Upper lobe of right lung (tissue), 1 donor: ENCODE results near the gene PNKD. TPM values are rescaled to one million over a fixed set of nuclear protein-coding genes. Genes with fewer than 3 reads are reported as not detected.

Experiments used
- ATAC-seq: fragments of 200-7000 bp; cut with Tn5 transposase; one replicate; pipeline ENCODE4 v1.9.1; 2020; ENCODE audit warnings: mild to moderate bottlenecking, moderate library complexity
- DNase-seq: peaks from one replicate; pipeline ENCODE4 v3.0.0-alpha.2; 2020
- H3K27ac ChIP-seq: fragments of 200-600 bp; one replicate; pipeline ENCODE4 v1.8.0; 2022
- H3K27me3 ChIP-seq: fragments of 200-600 bp; one replicate; pipeline ENCODE4 v1.8.0; 2022; ENCODE audit warnings: mild to moderate bottlenecking
- H3K36me3 ChIP-seq: fragments of 200-600 bp; one replicate; pipeline ENCODE4 v1.8.0; 2022
- H3K4me1 ChIP-seq: fragments of 200-600 bp; one replicate; pipeline ENCODE4 v1.8.0; 2022
- H3K4me3 ChIP-seq: fragments of 200-600 bp; one replicate; pipeline ENCODE4 v1.8.0; 2022; ENCODE audit warnings: mild to moderate bottlenecking
- H3K9me3 ChIP-seq: fragments of 200-600 bp; one replicate; pipeline ENCODE4 v1.8.0; 2022
- CTCF ChIP-seq: fragments of 200-600 bp; IDR thresholded peaks from one replicate; pipeline ENCODE4 v1.8.0; 2022; ENCODE audit warnings: antibody characterized with exemption
- intact Hi-C: fragments of 100-400 bp; cut with DNase I; formaldehyde crosslinking; loops from one replicate; pipeline ENCODE4 v1.11.0; 2022
- microRNA-seq: library from miRNA; unstranded; fragments of <30 nt; microRNA quantifications from one replicate; pipeline ENCODE4 v1.2.0, GENCODE V29; 2020; ENCODE audit warnings: borderline microRNAs expressed
- total RNA-seq: library from RNA; stranded (reverse); fragmentation: NEBNext Ultra II Directional; extraction: Animal tissue kit (Norgen Biotek cat#: 25700); gene quantifications from one replicate; pipeline ENCODE4 v1.2.1, GENCODE V29; 2021
- donor health status: DM: no; HTN: yes; CAD: no; lungs with severe emphysema.

The PNKD gene
- total RNA-seq, 1 donor from 2014 or later = 65.4 TPM

- Histone ChIP-seq H3K9me3 (no peaks in the 10 kb centered on the region), H3K36me3 (no peaks in the 10 kb centered on the region), H3K4me3 (peak overlapping the region; percentile 79), H3K27ac (peak overlapping the region; percentile 100), H3K4me1 (peaks cover 20% of the 10 kb centered on the region), H3K27me3 (no peaks in the 10 kb centered on the region)
- TF ChIP-seq CTCF = no peak
- ATAC-seq = no peak
- DNase-seq = peak; percentile 73
- intact Hi-C loops = loop anchor here (10.0 kb wide), 1 partner anchor 101 kb away; the partner anchor contains the start of gene TMBIM1
Measured at GRCh38 chr2:218395456-218395825, 125.1 kb downstream of the PNKD start.

GRCh38 chr2:218395826-218396687, 125.7 kb downstream of the PNKD start:
- TF ChIP-seq CTCF = peak; percentile 83
- DNase-seq = peak; percentile 97
- Histone ChIP-seq H3K9me3 (no peaks in the 10 kb centered on the region), H3K4me3 (peak overlapping the region; percentile 79), H3K27ac (peak overlapping the region; percentile 100), H3K36me3 (no peaks in the 10 kb centered on the region), H3K27me3 (no peaks in the 10 kb centered on the region), H3K4me1 (peaks cover 20% of the 10 kb centered on the region)
- intact Hi-C loops = loop anchor here (10.0 kb wide), 1 partner anchor 101 kb away; the partner anchor contains the start of gene TMBIM1
- peak; percentile 69 for ATAC-seq

Small RNA genes within 50 kb of the gene (microRNA-seq; reads per million reads assigned to microRNA genes)
- 3.1 reads per million, percentile 21 among the genes with 10 or more reads in this experiment for gene MIR6513
- gene MIR6810 = not detected

Other genes with a start within 250 kb of the PNKD start
- not detected for gene RUFY4, start 201.3 kb upstream of the PNKD start, total RNA-seq
- 9.0 TPM for gene CXCR2, start 144.5 kb upstream of the PNKD start, total RNA-seq
- 5.3 TPM for gene CXCR1, start 103.6 kb upstream of the PNKD start, total RNA-seq
- gene ARPC2, start 53.3 kb upstream of the PNKD start, total RNA-seq = 357 TPM
- gene GPBAR1, start 9.5 kb upstream of the PNKD start, total RNA-seq = 2.6 TPM
- 55.9 TPM for gene AAMP, start 382 bp upstream of the PNKD start, total RNA-seq
- gene TMBIM1, start 22.0 kb downstream of the PNKD start, total RNA-seq = 281 TPM
- gene CATIP, start 86.3 kb downstream of the PNKD start, total RNA-seq = 0.64 TPM
- 302 TPM for gene SLC11A1, start 111.8 kb downstream of the PNKD start, total RNA-seq
- 169 TPM for gene CTDSP1, start 129.3 kb downstream of the PNKD start, total RNA-seq
- not detected for gene VIL1, start 148.6 kb downstream of the PNKD start, total RNA-seq